ENCODE data around the gene TMEM107. TPM values are rescaled to one million over a fixed set of nuclear protein-coding genes. Genes with fewer than 3 reads are reported as not detected.

The TMEM107 gene
- total RNA-seq, 2 experiments from 2014 or later, result 49.7 to 53.9 TPM

- no peaks in the 10 kb centered on the region for H3K9me3 Mint-ChIP-seq
- no peaks in the 10 kb centered on the region for H3K36me3 Mint-ChIP-seq (ENCODE audit: low read depth)
- H3K27ac Mint-ChIP-seq, result no peak overlapping the region
- H3K4me1 Mint-ChIP-seq, result peaks cover 7% of the 10 kb centered on the region
- H3K27me3 Mint-ChIP-seq, result peaks cover 27% of the 10 kb centered on the region
- ChIA-PET POLR2A (interaction anchor here (0.7 to 1.2 kb wide), 4 partner anchors 10 to 60 kb away, joined by 3 to 5 read pairs (median 4); partner anchors contain the start of gene ALOX12B), CTCF (interaction anchor here (0.5 to 2.4 kb wide), 5 partner anchors 12 to 79 kb away, joined by 3 to 9 read pairs (median 4); partner anchors contain the start of gene AURKB)
- no peak overlapping the region for H3K4me3 Mint-ChIP-seq
- no peak for DNase-seq
Observed at GRCh38 chr17:8131844-8132441, 44.2 kb downstream of the TMEM107 start.

GRCh38 chr17:8128125-8128784 is 47.9 kb downstream of the TMEM107 start:
- Mint-ChIP-seq H3K4me1 (peaks cover 39% of the 10 kb centered on the region), H3K27me3 (peaks cover 48% of the 10 kb centered on the region), H3K4me3 (no peak overlapping the region), H3K36me3 (ENCODE audit: low read depth) (peaks cover 3% of the 10 kb centered on the region), H3K9me3 (no peaks in the 10 kb centered on the region), H3K27ac (no peak overlapping the region)
- no peak for DNase-seq
- POLR2A ChIA-PET, result interaction anchor here (0.8 to 2.4 kb wide), 3 partner anchors 10 to 48 kb away, joined by 3 to 23 read pairs (median 5); partner anchors contain the start of gene TMEM107
- CTCF ChIA-PET, result interaction anchor here (1.7 to 2.0 kb wide), 2 partner anchors 9 to 11 kb away, joined by 6 to 12 read pairs; no protein-coding TSS in a partner anchor

GRCh38 chr17:8126491-8127066 is 49.6 kb downstream of the TMEM107 start:
- ChIA-PET CTCF (interaction anchor here (0.7 to 2.0 kb wide), 7 partner anchors 11 to 442 kb away, joined by 3 to 12 read pairs (median 4); no protein-coding TSS in a partner anchor), POLR2A (interaction anchor here (0.7 to 2.4 kb wide), 10 partner anchors 8 to 440 kb away, joined by 3 to 23 read pairs (median 4); partner anchors contain the start of genes AURKB and RNF227)
- Mint-ChIP-seq H3K9me3 (no peaks in the 10 kb centered on the region), H3K4me3 (peak overlapping the region; percentile 93), H3K4me1 (peaks cover 49% of the 10 kb centered on the region), H3K36me3 (ENCODE audit: low read depth) (peaks cover 3% of the 10 kb centered on the region), H3K27ac (peak overlapping the region; percentile 71), H3K27me3 (peaks cover 53% of the 10 kb centered on the region)
- peak; percentile 59 for DNase-seq

GRCh38 chr17:8125947-8126490 is 50.2 kb downstream of the TMEM107 start:
- DNase-seq, result no peak
- H3K27ac Mint-ChIP-seq, result peak overlapping the region; percentile 71
- H3K27me3 Mint-ChIP-seq, result peaks cover 51% of the 10 kb centered on the region
- peaks cover 51% of the 10 kb centered on the region for H3K4me1 Mint-ChIP-seq
- peak overlapping the region; percentile 93 for H3K4me3 Mint-ChIP-seq
- H3K36me3 Mint-ChIP-seq (ENCODE audit: low read depth), result peaks cover 3% of the 10 kb centered on the region
- H3K9me3 Mint-ChIP-seq, result no peaks in the 10 kb centered on the region
- CTCF ChIA-PET, result interaction anchor here (0.7 to 2.0 kb wide), 5 partner anchors 12 to 441 kb away, joined by 3 to 6 read pairs (median 3); no protein-coding TSS in a partner anchor
- POLR2A ChIA-PET, result interaction anchor here (0.9 to 2.4 kb wide), 7 partner anchors 12 to 210 kb away, joined by 3 to 23 read pairs (median 5); partner anchors contain the start of gene RNF227

GRCh38 chr17:8125154-8125946 is 50.8 kb downstream of the TMEM107 start:
- peaks cover 58% of the 10 kb centered on the region for H3K4me1 Mint-ChIP-seq
- ChIA-PET POLR2A (interaction anchor here (0.6 to 4.3 kb wide), 11 partner anchors 13 to 439 kb away, joined by 3 to 43 read pairs (median 6); partner anchors contain the start of gene PFAS), CTCF (interaction anchor here (0.7 to 1.0 kb wide), 2 partner anchors 12 to 176 kb away, joined by 3 read pairs; no protein-coding TSS in a partner anchor)
- H3K9me3 Mint-ChIP-seq, result no peaks in the 10 kb centered on the region
- peak overlapping the region; percentile 93 for H3K4me3 Mint-ChIP-seq
- DNase-seq, result peak; percentile 86
- peaks cover 51% of the 10 kb centered on the region for H3K27me3 Mint-ChIP-seq
- peak overlapping the region; percentile 71 for H3K27ac Mint-ChIP-seq
- peaks cover 6% of the 10 kb centered on the region for H3K36me3 Mint-ChIP-seq (ENCODE audit: low read depth)

- ChIA-PET POLR2A (interaction anchor here (0.5 to 4.3 kb wide), 14 partner anchors 14 to 1081 kb away, joined by 3 to 43 read pairs (median 5); partner anchors contain the start of genes PFAS and SLC25A35), CTCF (interaction anchor here (0.9 to 1.7 kb wide), 4 partner anchors 13 to 32 kb away, joined by 3 to 8 read pairs (median 4); no protein-coding TSS in a partner anchor)
- peaks cover 43% of the 10 kb centered on the region for H3K27me3 Mint-ChIP-seq
- H3K36me3 Mint-ChIP-seq (ENCODE audit: low read depth), result peaks cover 8% of the 10 kb centered on the region
- H3K27ac Mint-ChIP-seq, result peak overlapping the region; percentile 36
- H3K4me1 Mint-ChIP-seq, result peaks cover 66% of the 10 kb centered on the region
- no peaks in the 10 kb centered on the region for H3K9me3 Mint-ChIP-seq
- no peak for DNase-seq
- H3K4me3 Mint-ChIP-seq, result peak overlapping the region; percentile 93
Observed at GRCh38 chr17:8124350-8125153, 51.6 kb downstream of the TMEM107 start.

- peak within 1 kb of the TSS; percentile 36 for H3K27ac Mint-ChIP-seq
- peaks cover 44% of the 10 kb centered on the region for H3K27me3 Mint-ChIP-seq
- POLR2A ChIA-PET, result interaction anchor here (0.7 to 4.3 kb wide), 15 partner anchors 14 to 438 kb away, joined by 3 to 43 read pairs (median 5); partner anchors contain the start of genes PFAS and SLC25A35
- peak within 1 kb of the TSS; percentile 93 for H3K4me3 Mint-ChIP-seq
- peaks cover 71% of the 10 kb centered on the region for H3K4me1 Mint-ChIP-seq
- peaks cover 11% of the 10 kb centered on the region for H3K36me3 Mint-ChIP-seq (ENCODE audit: low read depth)
- no peaks in the 10 kb centered on the region for H3K9me3 Mint-ChIP-seq
- CTCF ChIA-PET, result interaction anchor here (0.9 to 1.7 kb wide), 4 partner anchors 13 to 33 kb away, joined by 3 to 8 read pairs (median 4); no protein-coding TSS in a partner anchor
- no peak for DNase-seq
Observed at GRCh38 chr17:8123695-8124349, 52.4 kb downstream of the TMEM107 start, which contains the start of gene HES7. TSS of gene HES7 (minus strand) at chr17:8124106. CDS start at chr17:8124084, 22 bp downstream.

GRCh38 chr17:8122924-8123694 is 53.1 kb downstream of the TMEM107 start:
- DNase-seq, result peak; percentile 53
- Mint-ChIP-seq H3K36me3 (ENCODE audit: low read depth) (peaks cover 12% of the 10 kb centered on the region), H3K9me3 (no peaks in the 10 kb centered on the region), H3K4me1 (peaks cover 78% of the 10 kb centered on the region), H3K27ac (peak overlapping the region; percentile 0), H3K27me3 (peaks cover 48% of the 10 kb centered on the region), H3K4me3 (peak overlapping the region; percentile 80)
- ChIA-PET POLR2A (interaction anchor here (0.7 to 4.3 kb wide), 14 partner anchors 15 to 437 kb away, joined by 3 to 43 read pairs (median 5); no protein-coding TSS in a partner anchor), CTCF (interaction anchor here (0.9 to 1.7 kb wide), 5 partner anchors 15 to 66 kb away, joined by 3 to 8 read pairs (median 5); no protein-coding TSS in a partner anchor)

All from activated CD4-positive, alpha-beta memory T cell treated with anti-CD3 and anti-CD28 coated beads, Interleukin-2, amount 10 ng/mL, durations not matched to agents 7 days and 5 days (primary cell).